Measurements from ENCODE around the gene AIG1.
"Not testable (repeated sequence)": the region's sequence is repeated elsewhere in the genome, so short reads cannot be mapped to it uniquely, and the experiment has no call there.

DNA sequence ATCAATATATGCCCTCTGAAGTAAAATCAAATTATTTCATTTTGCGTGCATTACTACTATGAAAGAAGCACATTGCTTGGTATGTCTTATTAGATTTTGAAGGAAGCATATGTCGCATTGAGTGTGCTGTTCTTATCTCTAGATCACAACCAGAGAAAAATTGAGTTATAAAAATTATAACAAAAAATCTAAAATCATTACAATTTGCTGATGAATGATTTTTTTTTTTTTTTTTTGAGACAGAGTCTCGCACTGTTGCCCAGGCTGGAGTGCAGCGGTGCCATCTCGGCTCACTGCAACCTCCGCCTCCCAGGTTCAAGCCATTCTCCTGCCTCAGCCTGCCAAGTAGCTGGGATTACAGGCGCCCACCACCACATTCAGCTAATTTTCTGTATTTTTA, 284.8 kb downstream of the AIG1 start:
- TF ChIP-seq, protein P1, sequence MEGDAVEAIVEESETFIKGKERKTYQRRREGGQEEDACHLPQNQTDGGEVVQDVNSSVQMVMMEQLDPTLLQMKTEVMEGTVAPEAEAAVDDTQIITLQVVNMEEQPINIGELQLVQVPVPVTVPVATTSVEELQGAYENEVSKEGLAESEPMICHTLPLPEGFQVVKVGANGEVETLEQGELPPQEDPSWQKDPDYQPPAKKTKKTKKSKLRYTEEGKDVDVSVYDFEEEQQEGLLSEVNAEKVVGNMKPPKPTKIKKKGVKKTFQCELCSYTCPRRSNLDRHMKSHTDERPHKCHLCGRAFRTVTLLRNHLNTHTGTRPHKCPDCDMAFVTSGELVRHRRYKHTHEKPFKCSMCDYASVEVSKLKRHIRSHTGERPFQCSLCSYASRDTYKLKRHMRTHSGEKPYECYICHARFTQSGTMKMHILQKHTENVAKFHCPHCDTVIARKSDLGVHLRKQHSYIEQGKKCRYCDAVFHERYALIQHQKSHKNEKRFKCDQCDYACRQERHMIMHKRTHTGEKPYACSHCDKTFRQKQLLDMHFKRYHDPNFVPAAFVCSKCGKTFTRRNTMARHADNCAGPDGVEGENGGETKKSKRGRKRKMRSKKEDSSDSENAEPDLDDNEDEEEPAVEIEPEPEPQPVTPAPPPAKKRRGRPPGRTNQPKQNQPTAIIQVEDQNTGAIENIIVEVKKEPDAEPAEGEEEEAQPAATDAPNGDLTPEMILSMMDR (conservative IDR thresholded peaks at IDR 0.05; ENCODE audit: low read depth, low read length) = not testable (repeated sequence)
- TF ChIP-seq EZH2 (IDR thresholded peaks at IDR 0.05; ENCODE audit: borderline replicate concordance, low read depth, low read length, poor library complexity, severe bottlenecking) = not testable (repeated sequence)

Measured in A673 (cell line).